ENCODE measurements around the gene WSCD2.

DNA sequence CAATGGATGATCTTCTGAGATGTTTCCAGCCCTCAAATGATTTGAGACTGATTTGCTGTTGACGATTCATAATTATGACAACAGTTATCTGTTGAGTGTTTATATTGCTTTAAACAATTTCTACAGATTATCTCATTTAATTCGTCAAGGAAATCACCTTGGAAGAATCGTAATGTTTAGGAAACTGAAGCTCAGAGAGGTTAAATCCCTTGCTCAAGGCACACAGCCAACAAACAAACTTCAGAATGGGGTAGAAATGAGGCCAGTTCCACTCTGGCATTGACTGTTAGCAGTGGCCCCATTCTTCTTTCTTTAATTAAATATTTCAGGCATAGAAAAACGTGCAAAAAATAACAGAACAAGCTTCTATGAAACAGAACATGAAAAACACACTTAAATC is 4.0 kb upstream of the WSCD2 start:
- TF ChIP-seq REST (IDR thresholded peaks at IDR 0.05; ENCODE audit: borderline replicate concordance) (no peak), EZH2 (IDR thresholded peaks at IDR 0.05; ENCODE audit: borderline replicate concordance, insufficient read depth, low read length, poor library complexity, severe bottlenecking) (no peak), POLR2AphosphoS5 (IDR thresholded peaks at IDR 0.05) (no peak), EP300 (conservative IDR thresholded peaks at IDR 0.05; ENCODE audit: poor library complexity, severe bottlenecking) (no peak), SMC3 (conservative IDR thresholded peaks at IDR 0.05; ENCODE audit: poor library complexity) (no peak), RAD21 (conservative IDR thresholded peaks at IDR 0.05) (no peak)
- TF ChIP-seq, protein P1, sequence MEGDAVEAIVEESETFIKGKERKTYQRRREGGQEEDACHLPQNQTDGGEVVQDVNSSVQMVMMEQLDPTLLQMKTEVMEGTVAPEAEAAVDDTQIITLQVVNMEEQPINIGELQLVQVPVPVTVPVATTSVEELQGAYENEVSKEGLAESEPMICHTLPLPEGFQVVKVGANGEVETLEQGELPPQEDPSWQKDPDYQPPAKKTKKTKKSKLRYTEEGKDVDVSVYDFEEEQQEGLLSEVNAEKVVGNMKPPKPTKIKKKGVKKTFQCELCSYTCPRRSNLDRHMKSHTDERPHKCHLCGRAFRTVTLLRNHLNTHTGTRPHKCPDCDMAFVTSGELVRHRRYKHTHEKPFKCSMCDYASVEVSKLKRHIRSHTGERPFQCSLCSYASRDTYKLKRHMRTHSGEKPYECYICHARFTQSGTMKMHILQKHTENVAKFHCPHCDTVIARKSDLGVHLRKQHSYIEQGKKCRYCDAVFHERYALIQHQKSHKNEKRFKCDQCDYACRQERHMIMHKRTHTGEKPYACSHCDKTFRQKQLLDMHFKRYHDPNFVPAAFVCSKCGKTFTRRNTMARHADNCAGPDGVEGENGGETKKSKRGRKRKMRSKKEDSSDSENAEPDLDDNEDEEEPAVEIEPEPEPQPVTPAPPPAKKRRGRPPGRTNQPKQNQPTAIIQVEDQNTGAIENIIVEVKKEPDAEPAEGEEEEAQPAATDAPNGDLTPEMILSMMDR (IDR thresholded peaks at IDR 0.05; ENCODE audit: poor library complexity, severe bottlenecking): no peak

Measured in neural cell (in vitro differentiated cells).